HG03575 (cell line): ENCODE data around the gene TYRO3.

Experiments used
- ATAC-seq: cut with Tn5 transposase; IDR thresholded peaks from one replicate; pipeline ENCODE4 v1.9.1; 2021; ENCODE audit not compliant: unreplicated experiment, insufficient number of reproducible peaks, low FRiP score; ENCODE audit errors: extremely low read depth

TYRO3 gene

DNA sequence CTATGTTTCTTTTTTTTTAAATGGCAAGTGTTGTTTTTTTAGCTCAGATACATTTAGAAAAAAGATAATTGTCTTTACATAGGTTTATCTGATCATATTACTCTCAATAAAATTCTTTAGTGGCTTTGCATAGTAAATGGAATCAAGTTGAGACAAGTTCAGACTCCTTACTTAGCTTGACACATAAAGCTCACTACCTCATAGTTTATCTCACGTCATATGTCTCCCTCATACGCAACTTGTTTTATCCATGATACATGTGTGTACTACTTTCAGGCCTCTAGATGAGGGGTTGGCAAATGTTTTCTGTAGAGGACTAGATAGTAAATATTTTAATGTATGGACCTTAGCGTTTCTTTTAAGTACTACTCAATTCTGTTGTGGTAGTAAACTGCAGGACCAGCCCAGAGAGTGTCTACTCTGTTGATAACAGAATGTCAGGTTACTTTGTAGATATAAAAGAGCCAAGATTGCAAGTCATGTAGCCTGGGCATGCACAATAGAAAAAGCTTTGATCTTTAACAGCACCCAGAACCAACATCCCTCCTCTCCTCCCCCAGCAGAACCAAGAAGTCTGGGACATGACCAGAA lies 73.0 kb downstream of the TYRO3 start:
- ATAC-seq = no peak
